HG03439 (cell line): Measurements from ENCODE around the gene B4GALT1.
"Not testable (repeated sequence)": the region's sequence is repeated elsewhere in the genome, so short reads cannot be mapped to it uniquely, and the experiment has no call there.

Source experiments
- ATAC-seq: cut with Tn5 transposase; IDR thresholded peaks from one replicate; pipeline ENCODE4 v1.9.1; 2021; ENCODE audit warnings: mild to moderate bottlenecking, moderate library complexity; ENCODE audit not compliant: unreplicated experiment

B4GALT1 gene

GRCh38 chr9:33106372-33106771, 60.8 kb downstream of the B4GALT1 start:
- no peak for ATAC-seq

- no peak for ATAC-seq
These were observed 61.2 kb downstream of the B4GALT1 start for GRCh38 chr9:33105959-33106358.

- ATAC-seq, result no peak
These were observed 61.6 kb downstream of the B4GALT1 start for GRCh38 chr9:33105504-33105903.

- ATAC-seq, result no peak
These were observed 62.7 kb downstream of the B4GALT1 start for GRCh38 chr9:33104401-33104800.

GRCh38 chr9:33103501-33104281, 63.4 kb downstream of the B4GALT1 start:
- ATAC-seq, result no peak

GRCh38 chr9:33102551-33103210, 64.5 kb downstream of the B4GALT1 start:
- no peak for ATAC-seq

- ATAC-seq, result no peak
These were observed 65.8 kb downstream of the B4GALT1 start for GRCh38 chr9:33101104-33101951.

GRCh38 chr9:33099754-33100153, 67.4 kb downstream of the B4GALT1 start:
- no peak for ATAC-seq

- ATAC-seq, result no peak
These were observed 69.9 kb downstream of the B4GALT1 start for GRCh38 chr9:33097192-33097591.

GRCh38 chr9:33092634-33093033, 74.5 kb downstream of the B4GALT1 start:
- no peak for ATAC-seq

GRCh38 chr9:33085672-33086071, 81.5 kb downstream of the B4GALT1 start:
- not testable (repeated sequence) for ATAC-seq

- ATAC-seq, result no peak
These were observed 84.4 kb downstream of the B4GALT1 start for GRCh38 chr9:33082538-33083326.

- no peak for ATAC-seq
These were observed 85.0 kb downstream of the B4GALT1 start for GRCh38 chr9:33082128-33082527.

GRCh38 chr9:33081128-33081851, 85.8 kb downstream of the B4GALT1 start:
- ATAC-seq, result no peak

- ATAC-seq, result no peak
These were observed 86.6 kb downstream of the B4GALT1 start for GRCh38 chr9:33080534-33080933.

- peak; percentile 99 for ATAC-seq
These were observed 90.8 kb downstream of the B4GALT1 start, which contains the start of gene SMU1 for GRCh38 chr9:33076046-33077004. Gene SMU1, minus strand, starts transcription at chr9:33076674. Its CDS starts 66 bp downstream, at chr9:33076608.

- no peak for ATAC-seq
These were observed 98.1 kb downstream of the B4GALT1 start for GRCh38 chr9:33068991-33069390.

GRCh38 chr9:33065157-33066076, 101.7 kb downstream of the B4GALT1 start:
- ATAC-seq, result no peak
